ENCODE measurements around the gene OXLD1. TPM values are rescaled to one million over a fixed set of nuclear protein-coding genes. Genes with fewer than 3 reads are reported as not detected.

Gene OXLD1
- total RNA-seq, 5 donors from 2014 or later (not counting 1 experiment from before 2014, with no cell fraction given): 34.1 to 93.3 (median 68.1) TPM

GRCh38 chr17:81701288-81702071 lies 35.1 kb upstream of the OXLD1 start:
- Mint-ChIP-seq H3K27me3 (no peaks in the 10 kb centered on the region), H3K4me3 (peak overlapping the region; percentile 54 to 91 (median 87)), H3K9me3 (no peaks in the 10 kb centered on the region), H3K36me3 (peaks cover 36% of the 10 kb centered on the region), H3K27ac (no peak overlapping the region), H3K4me1 (peaks cover 21 to 33% (median 29%) of the 10 kb centered on the region in 3 donors)
- ATAC-seq (replicated peaks in 1 of 4): no peak
- Histone ChIP-seq H3K9me3 (no peaks in the 10 kb centered on the region), H3K27ac (ENCODE audit: low read length) (peak overlapping the region; percentile 85), H3K27me3 (replicated peaks in 1 of 2; ENCODE audit: control insufficient read depth in 2 of 2, extremely low read depth in 1 of 2, insufficient read depth in 2 of 2, low read length in 1 of 2) (no peaks in the 10 kb centered on the region), H3K36me3 (ENCODE audit: control insufficient read depth in 2 of 2, extremely low read depth in 1 of 2, insufficient read depth in 1 of 2, low read length in 1 of 2) (peaks cover 17 to 51% of the 10 kb centered on the region in 2 donors), H3K4me3 (ENCODE audit: control insufficient read depth in 1 of 2, extremely low read depth in 1 of 2, low read length in 1 of 2) (no peak overlapping the region), H3K4me1 (ENCODE audit: control insufficient read depth in 1 of 2, extremely low read depth in 1 of 2, insufficient read depth in 2 of 2, low read length in 2 of 2) (peaks cover 9 to 35% of the 10 kb centered on the region in 2 experiments)
- WGBS (ENCODE audit: insufficient coverage): 81% methylated on average over 13 of the region's 23 CpGs
- POLR2A ChIA-PET: no interaction called here
- CTCF ChIA-PET: no interaction called here
- peak in 1 of 35 experiments; percentile 35 for DNase-seq

GRCh38 chr17:81700353-81701287 lies 34.2 kb upstream of the OXLD1 start:
- Mint-ChIP-seq H3K4me1 (peaks cover 21 to 29% (median 27%) of the 10 kb centered on the region in 3 donors), H3K27ac (no peak overlapping the region), H3K4me3 (peak overlapping the region; percentile 8 to 54 (median 20)), H3K9me3 (no peaks in the 10 kb centered on the region), H3K36me3 (peaks cover 28% of the 10 kb centered on the region), H3K27me3 (no peaks in the 10 kb centered on the region)
- no peak for ATAC-seq (replicated peaks in 1 of 4)
- H3K4me3 ChIP-seq (ENCODE audit: control insufficient read depth in 1 of 2, extremely low read depth in 1 of 2, low read length in 1 of 2): no peak overlapping the region
- POLR2A ChIA-PET: no interaction called here
- 93% methylated on average over 20 of the region's 25 CpGs for WGBS (ENCODE audit: insufficient coverage)
- DNase-seq: no peak
- peaks cover 20 to 53% of the 10 kb centered on the region in 2 donors for H3K36me3 ChIP-seq (ENCODE audit: control insufficient read depth in 2 of 2, extremely low read depth in 1 of 2, insufficient read depth in 1 of 2, low read length in 1 of 2)
- CTCF ChIA-PET: no interaction called here
- no peaks in the 10 kb centered on the region for H3K9me3 ChIP-seq
- H3K27me3 ChIP-seq (replicated peaks in 1 of 2; ENCODE audit: control insufficient read depth in 2 of 2, extremely low read depth in 1 of 2, insufficient read depth in 2 of 2, low read length in 1 of 2): no peaks in the 10 kb centered on the region
- peaks cover 9 to 35% of the 10 kb centered on the region in 2 experiments for H3K4me1 ChIP-seq (ENCODE audit: control insufficient read depth in 1 of 2, extremely low read depth in 1 of 2, insufficient read depth in 2 of 2, low read length in 2 of 2)
- no peak overlapping the region for H3K27ac ChIP-seq (ENCODE audit: low read length)

- H3K27ac Mint-ChIP-seq: no peak overlapping the region
- H3K27me3 ChIP-seq (replicated peaks in 1 of 2; ENCODE audit: control insufficient read depth in 2 of 2, extremely low read depth in 1 of 2, insufficient read depth in 2 of 2, low read length in 1 of 2): no peaks in the 10 kb centered on the region
- H3K4me1 Mint-ChIP-seq: peaks cover 16 to 18% (median 16%) of the 10 kb centered on the region in 3 donors
- no peaks in the 10 kb centered on the region for H3K9me3 Mint-ChIP-seq
- H3K36me3 ChIP-seq (ENCODE audit: control insufficient read depth in 2 of 2, extremely low read depth in 1 of 2, insufficient read depth in 1 of 2, low read length in 1 of 2): peaks cover 41 to 79% of the 10 kb centered on the region in 2 donors
- peaks cover 6 to 19% of the 10 kb centered on the region in 2 experiments for H3K4me1 ChIP-seq (ENCODE audit: control insufficient read depth in 1 of 2, extremely low read depth in 1 of 2, insufficient read depth in 2 of 2, low read length in 2 of 2)
- no peak for DNase-seq
- no peak overlapping the region for H3K27ac ChIP-seq (ENCODE audit: low read length)
- ATAC-seq (replicated peaks in 1 of 4): no peak
- no peaks in the 10 kb centered on the region for H3K27me3 Mint-ChIP-seq
- H3K36me3 Mint-ChIP-seq: peaks cover 24% of the 10 kb centered on the region
- POLR2A ChIA-PET: no interaction called here
- WGBS (ENCODE audit: insufficient coverage): 90% methylated on average over 19 of the region's 25 CpGs
- H3K4me3 Mint-ChIP-seq: no peak overlapping the region
- no peaks in the 10 kb centered on the region for H3K9me3 ChIP-seq
- H3K4me3 ChIP-seq (ENCODE audit: control insufficient read depth in 1 of 2, extremely low read depth in 1 of 2, low read length in 1 of 2): no peak overlapping the region
- CTCF ChIA-PET: no interaction called here
Observed at GRCh38 chr17:81697261-81698044, 31.0 kb upstream of the OXLD1 start.

GRCh38 chr17:81696218-81696941 lies 30.0 kb upstream of the OXLD1 start:
- no peaks in the 10 kb centered on the region for H3K9me3 ChIP-seq
- 97% methylated on average over 34 of the region's 40 CpGs for whole genome bisulfite sequencing (ENCODE audit: insufficient coverage)
- ChIA-PET POLR2A (interaction anchor here in 1 of 2 donors (0.5 kb wide), 1 partner anchor 20 kb away, joined by 3 read pairs; no protein-coding TSS in a partner anchor), CTCF (no interaction called here)
- peaks cover 6 to 8% (median 7%) of the 10 kb centered on the region in 3 donors for H3K4me1 Mint-ChIP-seq
- peaks cover 29% of the 10 kb centered on the region for H3K36me3 Mint-ChIP-seq
- peaks cover 0 to 9% of the 10 kb centered on the region in 2 experiments for H3K4me1 ChIP-seq (ENCODE audit: control insufficient read depth in 1 of 2, extremely low read depth in 1 of 2, insufficient read depth in 2 of 2, low read length in 2 of 2)
- peaks cover 49 to 86% of the 10 kb centered on the region in 2 donors for H3K36me3 ChIP-seq (ENCODE audit: control insufficient read depth in 2 of 2, extremely low read depth in 1 of 2, insufficient read depth in 1 of 2, low read length in 1 of 2)
- no peaks in the 10 kb centered on the region for H3K9me3 Mint-ChIP-seq
- ATAC-seq (replicated peaks in 1 of 4) (no peak), DNase-seq (no peak)
- H3K27ac Mint-ChIP-seq: no peak overlapping the region
- H3K4me3 ChIP-seq (ENCODE audit: control insufficient read depth in 1 of 2, extremely low read depth in 1 of 2, low read length in 1 of 2): no peak overlapping the region
- H3K27ac ChIP-seq (ENCODE audit: low read length): no peak overlapping the region
- no peak overlapping the region for H3K4me3 Mint-ChIP-seq
- no peaks in the 10 kb centered on the region for H3K27me3 Mint-ChIP-seq
- no peaks in the 10 kb centered on the region for H3K27me3 ChIP-seq (replicated peaks in 1 of 2; ENCODE audit: control insufficient read depth in 2 of 2, extremely low read depth in 1 of 2, insufficient read depth in 2 of 2, low read length in 1 of 2)

GRCh38 chr17:81695801-81696200 lies 29.4 kb upstream of the OXLD1 start:
- H3K9me3 ChIP-seq: no peaks in the 10 kb centered on the region
- peaks cover 27% of the 10 kb centered on the region for H3K36me3 Mint-ChIP-seq
- no peaks in the 10 kb centered on the region for H3K9me3 Mint-ChIP-seq
- H3K36me3 ChIP-seq (ENCODE audit: control insufficient read depth in 2 of 2, extremely low read depth in 1 of 2, insufficient read depth in 1 of 2, low read length in 1 of 2): peaks cover 48 to 86% of the 10 kb centered on the region in 2 donors
- DNase-seq (no peak), ATAC-seq (replicated peaks in 1 of 4) (no peak)
- WGBS (ENCODE audit: insufficient coverage): 92% methylated on average over 22 of the region's 22 CpGs
- no peak overlapping the region for H3K4me3 ChIP-seq (ENCODE audit: control insufficient read depth in 1 of 2, extremely low read depth in 1 of 2, low read length in 1 of 2)
- H3K4me1 Mint-ChIP-seq: peaks cover 1 to 3% (median 3%) of the 10 kb centered on the region in 3 donors
- H3K27me3 ChIP-seq (replicated peaks in 1 of 2; ENCODE audit: control insufficient read depth in 2 of 2, extremely low read depth in 1 of 2, insufficient read depth in 2 of 2, low read length in 1 of 2): no peaks in the 10 kb centered on the region
- no peak overlapping the region for H3K27ac ChIP-seq (ENCODE audit: low read length)
- POLR2A ChIA-PET: no interaction called here
- H3K27me3 Mint-ChIP-seq: no peaks in the 10 kb centered on the region
- CTCF ChIA-PET: no interaction called here
- H3K4me1 ChIP-seq (ENCODE audit: control insufficient read depth in 1 of 2, extremely low read depth in 1 of 2, insufficient read depth in 2 of 2, low read length in 2 of 2): peaks cover 0 to 3% of the 10 kb centered on the region in 2 experiments
- H3K4me3 Mint-ChIP-seq: no peak overlapping the region
- H3K27ac Mint-ChIP-seq: no peak overlapping the region

All from T-cell (primary cell).